Epithelial cell of esophagus (primary cell): ENCODE data around the gene GNB1L.

Source experiments
- DNase-seq: peaks from one replicate; pipeline ENCODE4 v3.0.0; 2010; ENCODE audit warnings: low read depth
- H3K4me3 ChIP-seq: 2 replicates; pipeline ENCODE4 v1.5.1; 2011; ENCODE audit warnings: mild to moderate bottlenecking, low read length, control low read depth
- TF ChIP-seq, protein P1 (sequence below): IDR thresholded peaks from 2 replicates; pipeline ENCODE4 v1.5.1; 2011; ENCODE audit warnings: low read depth, mild to moderate bottlenecking, low read length, control low read depth, inconsistent platforms; ENCODE audit not compliant: insufficient read depth; ENCODE audit errors: missing control alignments

Gene GNB1L

DNA sequence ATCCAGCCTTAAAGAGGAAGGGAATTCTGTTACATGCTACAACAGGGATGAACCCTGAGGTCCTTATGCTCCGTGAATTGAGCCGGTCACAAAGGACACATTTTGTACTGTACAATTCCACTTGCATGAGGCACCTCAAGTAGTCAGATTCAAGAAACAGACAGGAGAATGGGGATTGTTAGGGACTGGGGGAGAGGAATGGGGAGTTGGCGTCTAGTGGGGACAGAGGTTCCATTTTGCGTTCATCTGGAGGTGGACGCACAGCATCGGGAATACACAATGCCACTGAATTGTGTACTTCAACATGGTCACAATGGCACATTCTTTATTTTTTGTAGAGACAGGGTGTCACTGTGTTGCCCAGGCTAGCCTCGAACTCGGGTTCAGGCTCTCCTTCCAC lies 80.0 kb downstream of the GNB1L start:
- no peak for DNase-seq
- no peak overlapping the region for H3K4me3 ChIP-seq
- TF ChIP-seq, protein P1, sequence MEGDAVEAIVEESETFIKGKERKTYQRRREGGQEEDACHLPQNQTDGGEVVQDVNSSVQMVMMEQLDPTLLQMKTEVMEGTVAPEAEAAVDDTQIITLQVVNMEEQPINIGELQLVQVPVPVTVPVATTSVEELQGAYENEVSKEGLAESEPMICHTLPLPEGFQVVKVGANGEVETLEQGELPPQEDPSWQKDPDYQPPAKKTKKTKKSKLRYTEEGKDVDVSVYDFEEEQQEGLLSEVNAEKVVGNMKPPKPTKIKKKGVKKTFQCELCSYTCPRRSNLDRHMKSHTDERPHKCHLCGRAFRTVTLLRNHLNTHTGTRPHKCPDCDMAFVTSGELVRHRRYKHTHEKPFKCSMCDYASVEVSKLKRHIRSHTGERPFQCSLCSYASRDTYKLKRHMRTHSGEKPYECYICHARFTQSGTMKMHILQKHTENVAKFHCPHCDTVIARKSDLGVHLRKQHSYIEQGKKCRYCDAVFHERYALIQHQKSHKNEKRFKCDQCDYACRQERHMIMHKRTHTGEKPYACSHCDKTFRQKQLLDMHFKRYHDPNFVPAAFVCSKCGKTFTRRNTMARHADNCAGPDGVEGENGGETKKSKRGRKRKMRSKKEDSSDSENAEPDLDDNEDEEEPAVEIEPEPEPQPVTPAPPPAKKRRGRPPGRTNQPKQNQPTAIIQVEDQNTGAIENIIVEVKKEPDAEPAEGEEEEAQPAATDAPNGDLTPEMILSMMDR: no peak

GRCh38 chr22:19773470-19774040 lies 81.1 kb downstream of the GNB1L start:
- no peak for DNase-seq
- TF ChIP-seq, protein P1: no peak
- no peak overlapping the region for H3K4me3 ChIP-seq

DNA sequence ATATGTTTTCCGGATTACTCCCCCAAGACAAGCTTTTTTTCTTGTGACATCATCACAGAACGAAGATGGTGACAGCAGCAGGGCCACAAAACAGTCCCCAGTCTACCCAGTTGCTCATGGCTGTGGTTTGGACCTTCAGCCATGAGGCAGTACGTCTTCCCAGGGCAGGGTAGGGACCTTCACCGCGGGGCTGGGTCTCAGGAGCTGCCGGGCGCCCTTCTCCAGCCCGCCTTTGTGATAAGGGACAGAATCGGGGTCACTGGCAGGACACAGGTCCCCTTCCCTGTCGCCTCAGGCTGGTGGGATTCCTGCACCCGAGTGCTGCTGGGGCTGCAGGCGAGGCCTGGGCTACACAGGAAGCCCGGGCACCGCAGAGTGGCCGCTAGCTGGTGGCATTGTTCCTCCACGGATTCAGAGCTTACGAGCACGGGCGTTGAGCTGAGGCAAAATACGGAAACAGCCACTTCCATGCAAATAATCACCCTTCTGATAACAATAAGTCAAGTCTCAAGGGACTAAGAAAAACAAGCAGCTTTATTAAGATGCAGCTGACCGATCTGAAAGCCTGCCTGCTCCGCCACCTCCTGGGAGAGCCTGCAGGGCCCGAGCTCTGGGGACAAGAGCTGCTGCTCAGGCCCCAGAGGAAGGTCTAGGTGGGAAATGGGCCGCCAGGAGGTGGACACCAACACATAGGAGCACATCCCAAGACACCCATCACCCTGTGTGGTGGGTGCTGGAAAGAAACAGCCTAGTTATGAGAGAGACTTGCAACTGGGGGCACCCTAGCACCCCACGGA lies 81.8 kb downstream of the GNB1L start:
- TF ChIP-seq, protein P1: no peak
- no peak overlapping the region for H3K4me3 ChIP-seq
- DNase-seq: no peak

DNA sequence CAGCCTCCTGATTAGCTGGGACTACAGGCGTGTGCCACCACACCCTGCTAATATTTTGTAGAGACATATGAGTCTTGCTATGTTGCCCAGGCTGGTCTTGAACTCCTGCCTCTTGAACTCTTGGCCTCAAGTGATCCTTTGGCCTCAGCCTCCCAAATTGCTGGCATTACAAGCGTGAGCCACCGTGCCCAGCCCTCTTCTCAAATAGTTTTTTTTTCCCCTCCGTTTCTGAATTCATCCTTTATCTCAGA lies 82.3 kb downstream of the GNB1L start:
- H3K4me3 ChIP-seq: no peak overlapping the region
- TF ChIP-seq, protein P1: no peak
- no peak for DNase-seq

- DNase-seq: no peak
- TF ChIP-seq, protein P1: no peak
- H3K4me3 ChIP-seq: no peak overlapping the region
These were observed 84.1 kb downstream of the GNB1L start for GRCh38 chr22:19770349-19771220.

- H3K4me3 ChIP-seq: no peak overlapping the region
- TF ChIP-seq, protein P1: no peak
- no peak for DNase-seq
These were observed 85.3 kb downstream of the GNB1L start for GRCh38 chr22:19769393-19769715.
